Astrocyte of the hippocampus (primary cell): Measurements from ENCODE around the gene GPR161.

Experiments used
- DNase-seq: peaks from one replicate; pipeline ENCODE4 v3.0.0; 2011; ENCODE audit warnings: low read depth, low spot score

GPR161 gene

GRCh38 chr1:168032029-168032428 lies 104.7 kb downstream of the GPR161 start:
- DNase-seq, result no peak

- DNase-seq, result no peak
These were observed 105.1 kb downstream of the GPR161 start for GRCh38 chr1:168031627-168032026.

GRCh38 chr1:168031198-168031597 lies 105.5 kb downstream of the GPR161 start:
- no peak for DNase-seq
